Activated CD8-positive, alpha-beta memory T cell treated with anti-CD3 and anti-CD28 coated beads, Interleukin-2, amount 50 U/mL, for 24 hours (primary cell): Measurements from ENCODE around the gene WNT3A.

Experiments used
- DNase-seq: peaks from one replicate; pipeline ENCODE4 v3.0.0-alpha.2; 2020; ENCODE audit errors: extremely low read depth

Gene WNT3A

GRCh38 chr1:228070173-228070572, 63.4 kb downstream of the WNT3A start:
- no peak for DNase-seq

GRCh38 chr1:228070851-228071250, 64.1 kb downstream of the WNT3A start:
- DNase-seq, result no peak

- DNase-seq, result no peak
Measured at GRCh38 chr1:228071839-228072657, 65.2 kb downstream of the WNT3A start.

- DNase-seq, result no peak
Measured at GRCh38 chr1:228072658-228073043, 65.9 kb downstream of the WNT3A start.

GRCh38 chr1:228073061-228073856, 66.5 kb downstream of the WNT3A start:
- DNase-seq, result no peak

GRCh38 chr1:228073857-228074545, 67.2 kb downstream of the WNT3A start:
- DNase-seq, result no peak

GRCh38 chr1:228074954-228075730, 68.3 kb downstream of the WNT3A start:
- DNase-seq, result no peak

- DNase-seq, result no peak
Measured at GRCh38 chr1:228075801-228076271, 69.0 kb downstream of the WNT3A start.

GRCh38 chr1:228076796-228077430, 70.1 kb downstream of the WNT3A start:
- no peak for DNase-seq

- no peak for DNase-seq
Measured at GRCh38 chr1:228077565-228078330, 71.0 kb downstream of the WNT3A start.

GRCh38 chr1:228079013-228079412, 72.2 kb downstream of the WNT3A start:
- DNase-seq, result no peak

GRCh38 chr1:228079601-228080263, 72.9 kb downstream of the WNT3A start:
- DNase-seq, result no peak

- no peak for DNase-seq
Measured at GRCh38 chr1:228081144-228081543, 74.3 kb downstream of the WNT3A start.

- DNase-seq, result no peak
Measured at GRCh38 chr1:228081578-228082213, 74.9 kb downstream of the WNT3A start.

- DNase-seq, result peak; percentile 66
Measured at GRCh38 chr1:228082214-228082917, 75.6 kb downstream of the WNT3A start, which contains the start of gene ARF1. Gene ARF1, plus strand, starts transcription at chr1:228082708. Its CDS starts 14,407 bp downstream, at chr1:228097115.

- no peak for DNase-seq
Measured at GRCh38 chr1:228082918-228083870, 76.4 kb downstream of the WNT3A start.

- no peak for DNase-seq
Measured at GRCh38 chr1:228083871-228084278, 77.1 kb downstream of the WNT3A start.
